NCI-H526 (cell line): ENCODE measurements around the gene PRRG3.

ENCODE experiments used
- DNase-seq, 2 experiments: peaks; one replicate each; lab custom pipeline; 2025; lab: John Stamatoyannopoulos, UW

PRRG3 gene

GRCh38 chrX:151743651-151744470, 48.6 kb downstream of the PRRG3 start:
- DNase-seq, result no peak

GRCh38 chrX:151745651-151746050, 50.4 kb downstream of the PRRG3 start:
- DNase-seq, result no peak

GRCh38 chrX:151746502-151746901, 51.2 kb downstream of the PRRG3 start:
- DNase-seq, result no peak

- no peak for DNase-seq
These were observed 55.3 kb downstream of the PRRG3 start for GRCh38 chrX:151750511-151750910.

GRCh38 chrX:151752847-151753246, 57.6 kb downstream of the PRRG3 start:
- DNase-seq, result no peak

- DNase-seq, result peak in 1 of 2 experiments; percentile 63
These were observed 58.2 kb downstream of the PRRG3 start for GRCh38 chrX:151753313-151754046.

- no peak for DNase-seq
These were observed 58.8 kb downstream of the PRRG3 start for GRCh38 chrX:151754047-151754429.

GRCh38 chrX:151754641-151755215, 59.5 kb downstream of the PRRG3 start:
- DNase-seq, result no peak
